GM19452 (cell line): Measurements from ENCODE around the gene ZNF343.
"Not testable (repeated sequence)": the region's sequence is repeated elsewhere in the genome, so short reads cannot be mapped to it uniquely, and the experiment has no call there.

Source experiments
- ATAC-seq: cut with Tn5 transposase; IDR thresholded peaks from one replicate; pipeline ENCODE4 v1.9.1; 2021; ENCODE audit not compliant: unreplicated experiment

ZNF343 gene

DNA sequence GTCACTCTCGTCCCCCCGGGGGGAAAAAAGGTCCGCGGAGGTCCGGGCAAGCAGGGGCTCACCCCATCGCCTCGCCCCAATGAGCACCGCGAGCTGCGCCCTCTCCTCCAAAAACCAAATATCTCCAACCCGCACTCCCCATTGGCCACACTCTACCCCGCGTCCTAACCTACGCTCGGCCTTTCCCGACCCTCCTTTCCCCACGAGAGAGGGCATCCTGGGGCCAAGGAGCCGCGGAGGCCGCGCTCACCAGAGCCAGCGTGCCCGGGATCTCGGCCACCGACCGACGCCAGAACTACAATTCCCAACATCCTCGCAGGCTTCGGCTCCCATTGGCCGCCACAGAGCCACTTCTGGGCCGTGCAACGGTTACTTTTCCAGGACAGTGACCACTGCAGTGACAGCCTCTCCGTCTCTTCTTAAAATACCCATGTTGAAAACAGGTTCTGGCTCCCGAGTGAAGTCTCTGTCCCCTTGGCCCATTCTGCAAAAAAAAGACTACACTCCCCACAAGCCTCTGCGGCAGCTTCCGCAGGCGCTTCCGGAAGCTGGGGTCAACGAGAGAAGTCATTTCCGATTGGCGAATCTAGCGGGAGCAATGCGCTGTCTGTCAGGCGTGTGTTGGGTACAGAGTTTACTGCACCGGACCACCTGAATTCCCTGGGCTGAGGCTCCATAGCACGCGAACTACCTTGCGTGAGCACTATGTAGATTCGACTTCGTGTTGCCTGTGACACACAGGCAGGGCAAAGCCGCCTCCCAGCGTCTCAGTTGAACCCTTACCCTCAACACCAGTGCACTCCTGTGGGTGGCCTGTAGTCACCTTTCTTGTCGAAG, at the start of gene ZNF343:
ZNF343 (minus strand) TSS at position 285 of the 837 bp plus-strand sequence. CDS start 15,020 bp downstream, outside the sequence.
- peak; percentile 96 for ATAC-seq

DNA sequence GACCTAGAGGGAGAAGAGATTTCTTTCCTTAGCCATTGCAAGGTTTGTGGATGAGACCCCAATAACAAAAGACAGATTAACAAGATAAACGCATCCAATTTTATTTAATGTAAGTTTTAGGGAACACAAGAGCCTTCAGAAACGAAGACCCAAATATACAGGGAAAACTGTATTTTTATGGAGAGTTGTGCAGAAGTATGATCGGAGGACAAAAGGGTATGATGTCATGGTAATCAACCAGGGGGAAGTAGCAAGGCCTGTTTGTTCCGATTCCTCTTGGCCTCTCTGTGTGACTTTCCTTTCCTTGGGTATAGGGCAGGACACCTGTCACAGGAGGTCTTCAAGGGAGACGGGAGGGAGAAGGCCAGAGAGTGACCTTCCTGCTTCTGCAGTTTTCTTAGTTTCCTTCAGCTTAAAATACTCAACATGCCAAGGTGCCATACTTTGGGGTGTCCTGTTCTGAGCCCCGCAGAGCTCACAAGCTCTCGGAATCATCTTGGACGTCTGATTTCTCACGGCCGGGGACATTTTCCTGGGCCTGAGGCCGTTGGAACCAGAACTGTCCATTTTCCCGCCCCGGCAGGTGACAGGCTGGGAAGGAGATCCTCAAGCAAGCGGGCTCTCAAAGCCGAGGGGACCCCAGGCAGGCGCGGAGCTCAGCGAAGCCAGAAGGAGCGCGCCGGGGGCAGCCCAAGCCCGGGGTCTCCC, 49.3 kb upstream of the ZNF343 start:
- no peak for ATAC-seq

DNA sequence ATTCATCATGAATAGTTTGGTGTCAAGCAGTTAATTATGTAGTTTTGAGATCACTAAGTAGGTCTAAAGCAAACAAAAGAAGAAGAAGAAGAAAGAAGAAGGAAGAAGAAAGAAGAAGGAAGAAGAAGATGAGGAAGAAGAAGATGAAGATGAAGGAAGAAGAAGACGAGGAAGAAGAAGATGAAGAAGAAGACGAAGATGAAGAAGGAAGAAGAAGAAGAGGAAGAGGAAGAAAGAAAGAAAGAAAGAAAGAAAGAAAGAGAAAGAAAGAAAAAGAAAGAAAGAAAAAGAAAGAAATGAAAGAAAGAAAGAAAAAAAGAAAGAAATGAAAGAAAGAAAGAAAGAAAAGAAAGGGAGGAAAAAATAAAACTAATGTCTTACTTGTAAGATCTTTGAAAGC, 36.9 kb upstream of the ZNF343 start:
- no peak for ATAC-seq

DNA sequence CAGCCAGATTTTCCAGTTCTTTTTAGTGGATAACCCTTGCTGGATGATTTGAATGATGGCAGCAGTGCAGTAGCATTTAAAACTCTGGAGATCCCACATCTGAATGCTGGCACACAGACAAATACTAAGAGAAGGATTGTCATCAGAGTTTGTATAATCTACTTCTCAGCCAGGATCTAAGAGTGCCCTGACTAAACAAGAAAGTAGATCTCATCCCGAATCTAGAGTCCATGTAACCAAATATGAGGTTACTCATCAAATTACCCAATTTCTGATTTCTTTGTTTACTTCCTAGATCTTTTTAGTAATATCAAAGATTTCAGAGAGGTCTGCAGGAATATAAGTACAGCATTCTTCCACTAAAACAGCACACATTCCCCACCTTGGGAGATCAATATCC, 35.5 kb upstream of the ZNF343 start:
- ATAC-seq, result no peak

DNA sequence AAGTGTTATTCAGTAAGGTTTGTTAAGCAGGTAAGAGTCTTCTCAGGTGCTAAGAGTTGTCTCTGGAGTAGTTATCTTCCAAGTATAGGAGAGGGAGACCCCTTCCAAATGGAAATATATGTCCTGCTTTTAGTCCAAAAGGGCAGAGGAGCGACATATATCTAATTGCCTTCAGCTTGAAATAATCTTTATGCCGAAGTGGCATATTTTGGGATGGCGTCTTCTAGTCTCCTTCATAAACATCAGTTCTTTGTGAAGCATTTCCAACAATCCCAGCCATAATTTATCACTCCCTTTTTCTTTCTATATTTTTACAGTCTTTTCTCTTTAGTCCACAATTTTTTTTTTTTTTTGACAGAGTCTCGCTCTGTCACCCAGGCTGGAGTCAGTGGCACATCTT, 33.6 kb upstream of the ZNF343 start:
- no peak for ATAC-seq

DNA sequence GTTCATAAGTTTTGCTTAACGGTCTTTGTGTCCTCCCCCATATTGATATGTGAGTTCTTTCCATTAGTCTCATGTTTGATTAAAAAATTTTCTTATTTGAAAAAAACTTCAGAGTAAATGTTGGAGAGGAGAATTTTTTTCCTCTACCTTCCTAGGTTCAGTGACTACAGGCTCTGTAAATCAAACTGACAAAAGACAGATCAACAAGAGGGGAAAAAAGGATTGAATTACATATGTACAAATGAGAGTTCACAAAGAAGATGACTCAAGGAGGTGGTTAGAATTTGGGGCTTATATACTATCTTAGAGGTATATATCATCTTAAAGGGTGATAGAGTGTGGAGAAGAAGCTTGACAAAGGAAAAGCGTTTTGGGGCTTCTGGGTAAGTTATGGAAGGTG, 33.2 kb upstream of the ZNF343 start:
- ATAC-seq, result no peak

DNA sequence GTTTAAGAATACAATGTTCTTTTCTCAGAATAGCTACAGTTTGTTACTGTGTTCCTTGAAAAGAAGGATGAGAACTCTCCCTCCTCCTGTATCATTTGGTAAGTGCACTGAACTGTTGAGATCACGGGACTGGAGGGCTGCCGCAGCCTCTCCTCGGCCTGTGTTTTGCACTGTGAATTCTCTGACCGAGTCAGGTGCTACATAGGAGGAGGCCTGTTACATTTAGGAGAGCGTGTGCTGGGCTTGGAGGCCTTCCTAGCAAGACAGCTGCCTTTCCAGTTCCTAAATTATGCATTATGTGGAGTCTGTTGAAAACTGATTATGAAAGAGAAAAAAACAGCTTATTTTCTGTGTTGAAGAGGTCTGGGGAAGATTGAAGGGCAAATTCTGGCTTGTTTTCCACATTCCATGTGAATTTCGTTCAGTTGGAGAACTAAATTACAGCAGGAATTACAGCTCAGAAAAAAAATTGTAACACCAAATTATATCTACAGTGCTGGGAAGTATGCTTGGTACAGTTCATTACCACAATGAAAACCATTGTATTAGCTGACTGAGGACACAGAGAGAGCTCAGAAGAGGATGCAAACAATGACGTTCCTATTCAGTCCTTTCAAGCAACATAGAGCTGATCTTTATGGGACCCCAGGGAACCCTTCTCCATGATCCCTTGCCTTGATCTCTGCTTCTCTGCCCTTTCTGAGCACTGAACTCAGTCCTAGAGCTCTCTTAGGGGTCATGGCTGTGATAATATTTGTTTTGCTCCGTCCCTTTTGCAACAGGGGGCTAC, 30.4 kb upstream of the ZNF343 start:
- no peak for ATAC-seq

DNA sequence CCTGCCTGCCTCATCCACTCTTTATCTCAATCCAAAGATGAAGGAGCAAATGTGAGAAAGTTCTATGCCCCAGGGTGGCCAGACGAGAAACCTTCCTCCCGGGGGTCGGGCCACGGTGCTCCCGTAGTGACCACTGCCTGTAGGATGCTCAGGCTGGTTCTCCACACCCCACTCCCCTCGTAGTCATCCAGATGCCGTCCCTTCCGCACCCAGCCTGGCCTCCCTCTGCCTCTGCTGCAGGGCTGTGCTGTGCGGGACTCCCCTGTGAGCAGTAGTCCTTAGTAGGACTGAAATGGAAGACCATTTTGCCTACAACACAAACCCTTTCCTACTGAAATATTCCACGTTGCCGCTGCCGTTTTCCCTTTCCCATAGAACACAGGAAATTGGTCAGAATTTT, 29.6 kb upstream of the ZNF343 start:
- no peak for ATAC-seq

DNA sequence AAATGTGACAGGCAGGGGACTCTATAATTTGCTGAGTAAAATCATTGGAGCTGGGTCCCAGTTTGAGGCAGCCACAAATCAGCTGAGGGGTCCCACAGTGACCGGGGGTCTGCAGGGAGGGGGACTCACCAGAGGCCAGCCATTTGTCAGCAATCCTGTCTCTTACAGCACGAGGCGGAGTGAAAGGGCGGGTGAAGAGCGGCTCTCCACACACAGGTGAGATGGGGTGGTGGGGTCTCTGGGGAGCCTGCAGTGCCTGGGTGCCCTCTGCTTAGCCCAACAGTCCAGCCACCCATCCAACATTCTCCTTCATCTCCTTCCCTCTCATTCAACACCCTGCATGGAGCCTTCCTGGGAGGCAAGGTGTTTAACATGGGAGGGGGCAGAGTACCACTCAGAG, 28.4 kb upstream of the ZNF343 start:
- ATAC-seq, result no peak

DNA sequence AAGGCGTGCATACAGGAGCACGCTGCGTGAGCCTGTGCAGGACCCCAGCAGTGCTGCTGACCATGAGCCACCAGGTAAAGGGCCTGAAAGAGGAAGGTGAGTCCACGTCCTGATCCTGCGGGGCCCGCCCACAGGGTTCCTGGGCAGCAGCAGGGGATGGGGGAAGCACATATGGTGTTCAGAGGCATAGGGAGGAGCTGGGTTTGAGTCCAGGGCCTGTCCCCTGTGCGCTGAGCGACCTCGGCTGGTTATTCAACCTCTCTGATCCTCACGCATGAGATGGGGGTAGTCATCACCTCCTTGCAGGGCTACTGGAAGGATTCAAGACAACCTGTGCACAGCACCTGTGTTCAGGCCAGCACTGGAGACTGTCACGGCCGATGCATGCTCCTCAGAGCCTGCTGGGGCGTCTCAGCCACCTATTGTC, 27.9 kb upstream of the ZNF343 start, which contains the start of gene TMC2:
TMC2 (plus strand) TSS at position 14 of the 427 bp plus-strand sequence; CDS start at position 63, 49 bp downstream.
- ATAC-seq, result no peak

DNA sequence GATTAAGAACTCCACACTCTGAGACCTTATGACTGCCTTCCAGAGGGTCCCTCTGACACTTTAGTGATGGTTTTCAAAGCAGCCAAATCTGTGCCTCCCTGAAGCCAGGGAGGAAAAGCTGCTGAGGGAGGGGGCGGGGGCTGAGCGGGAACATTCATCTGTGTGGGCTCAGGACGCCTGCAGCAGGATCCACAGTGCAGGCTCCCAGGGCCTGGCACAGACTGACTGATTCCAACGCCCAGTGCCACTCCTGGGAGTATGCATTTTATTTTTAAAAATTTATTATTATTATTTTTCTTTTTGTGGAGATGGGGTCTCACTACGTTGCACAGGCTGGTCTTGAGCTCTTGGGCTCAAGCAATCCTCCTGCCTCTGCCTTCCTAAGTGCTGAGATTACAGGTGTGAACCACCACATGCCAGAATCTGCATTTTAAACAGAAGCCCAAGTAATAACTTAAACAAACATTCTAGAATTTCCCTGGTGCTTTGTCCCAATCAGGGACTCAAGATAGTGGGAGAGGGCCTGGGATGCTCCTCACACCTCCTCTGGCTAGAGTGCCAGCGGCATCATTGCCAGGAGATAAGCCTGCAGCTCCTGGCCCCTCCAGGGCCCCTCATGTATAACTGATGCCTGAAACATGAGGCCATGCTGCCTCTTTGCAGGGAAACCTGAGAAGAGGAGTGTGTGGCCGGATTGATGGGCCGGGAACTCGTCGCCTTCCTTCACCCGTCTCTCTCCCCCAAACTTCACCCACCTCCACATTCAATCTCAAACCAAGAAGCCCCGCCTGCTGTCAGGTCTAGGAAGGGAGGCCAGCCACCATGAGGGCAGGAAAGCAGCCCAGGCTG, 27.2 kb upstream of the ZNF343 start:
- no peak for ATAC-seq

DNA sequence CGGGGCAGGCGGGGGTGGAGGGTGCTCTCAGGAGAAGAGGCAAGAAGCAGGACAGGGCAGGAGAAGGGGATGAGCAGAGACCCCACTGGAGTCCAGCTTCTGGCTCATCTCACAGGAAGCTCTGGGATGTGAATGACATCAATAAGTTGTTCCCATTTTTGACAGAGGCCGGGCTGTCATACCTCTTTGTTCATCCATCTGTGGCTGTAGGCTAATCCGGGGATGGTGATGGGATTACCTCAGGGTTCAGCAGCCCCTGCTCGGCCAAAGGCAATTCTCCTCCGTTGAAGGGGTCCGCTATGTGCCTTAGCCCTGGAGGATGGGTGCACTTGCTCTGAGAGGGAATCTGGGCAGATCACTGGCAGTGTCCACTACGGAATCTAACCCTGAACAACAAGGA, 24.4 kb upstream of the ZNF343 start:
- no peak for ATAC-seq

DNA sequence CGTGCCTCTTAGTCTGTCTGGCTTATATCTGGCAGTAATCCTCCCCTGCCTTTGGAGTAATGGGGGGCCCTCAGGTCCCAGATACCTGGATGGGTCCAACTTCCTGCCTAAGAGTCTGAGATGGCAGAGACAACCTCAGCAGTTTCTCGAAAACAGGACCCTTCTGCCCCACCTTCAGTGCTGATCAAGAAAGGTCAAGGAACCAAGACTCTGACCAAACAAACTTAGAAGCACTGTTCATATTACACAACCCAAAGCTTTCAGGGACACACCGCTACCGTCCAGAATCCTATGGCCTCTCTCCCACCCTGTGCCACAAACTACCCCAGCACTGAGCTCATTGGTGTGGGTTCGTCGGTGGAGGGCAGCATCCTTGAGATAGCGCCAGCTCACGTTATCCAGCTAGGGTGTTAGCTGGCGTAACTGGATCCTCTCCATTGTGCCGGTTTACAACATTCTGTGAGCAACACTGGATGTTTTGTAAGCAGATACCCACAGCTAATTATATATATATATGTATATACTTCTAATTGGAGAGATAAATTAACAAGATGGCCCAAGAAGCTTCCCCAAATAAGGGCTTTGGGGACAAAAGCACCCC, 20.1 kb upstream of the ZNF343 start:
- no peak for ATAC-seq

DNA sequence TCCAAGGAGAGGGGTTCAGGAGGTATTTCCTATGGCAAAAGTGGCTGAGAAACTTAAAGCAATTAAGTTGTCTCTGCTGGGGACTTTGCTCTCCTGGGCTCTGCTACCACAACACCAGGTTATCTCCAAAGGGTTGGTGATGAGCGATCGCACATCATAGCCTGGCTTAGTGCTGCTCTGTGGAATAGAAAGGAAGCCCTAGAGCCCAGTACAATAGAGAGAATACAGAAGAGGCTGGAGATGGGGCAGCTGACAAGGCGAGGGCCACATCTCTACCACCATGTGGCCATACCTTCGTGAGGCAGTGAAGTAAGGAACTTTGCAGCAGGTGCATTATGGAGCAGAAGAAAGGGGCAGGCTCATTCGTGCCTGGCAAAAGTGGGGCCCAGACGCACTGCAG, 19.0 kb upstream of the ZNF343 start:
- no peak for ATAC-seq

DNA sequence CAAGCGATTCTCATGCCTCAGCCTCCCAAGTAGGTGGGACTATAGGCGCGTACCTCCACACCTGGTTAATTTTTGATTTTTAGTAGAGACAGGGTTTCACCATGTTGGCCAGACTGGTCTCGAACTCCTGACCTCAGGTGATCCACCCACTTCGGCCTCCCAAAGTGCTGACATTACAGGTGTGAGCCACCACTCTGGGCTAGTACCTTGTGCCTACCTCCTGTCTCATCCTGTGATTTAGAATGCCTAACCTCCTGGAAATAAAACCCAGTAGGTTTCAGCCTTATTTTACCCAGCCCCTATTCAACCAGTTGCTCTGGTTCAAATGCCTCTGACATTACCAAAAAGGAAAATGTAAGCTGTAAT, 17.5 kb upstream of the ZNF343 start:
- ATAC-seq, result not testable (repeated sequence)

DNA sequence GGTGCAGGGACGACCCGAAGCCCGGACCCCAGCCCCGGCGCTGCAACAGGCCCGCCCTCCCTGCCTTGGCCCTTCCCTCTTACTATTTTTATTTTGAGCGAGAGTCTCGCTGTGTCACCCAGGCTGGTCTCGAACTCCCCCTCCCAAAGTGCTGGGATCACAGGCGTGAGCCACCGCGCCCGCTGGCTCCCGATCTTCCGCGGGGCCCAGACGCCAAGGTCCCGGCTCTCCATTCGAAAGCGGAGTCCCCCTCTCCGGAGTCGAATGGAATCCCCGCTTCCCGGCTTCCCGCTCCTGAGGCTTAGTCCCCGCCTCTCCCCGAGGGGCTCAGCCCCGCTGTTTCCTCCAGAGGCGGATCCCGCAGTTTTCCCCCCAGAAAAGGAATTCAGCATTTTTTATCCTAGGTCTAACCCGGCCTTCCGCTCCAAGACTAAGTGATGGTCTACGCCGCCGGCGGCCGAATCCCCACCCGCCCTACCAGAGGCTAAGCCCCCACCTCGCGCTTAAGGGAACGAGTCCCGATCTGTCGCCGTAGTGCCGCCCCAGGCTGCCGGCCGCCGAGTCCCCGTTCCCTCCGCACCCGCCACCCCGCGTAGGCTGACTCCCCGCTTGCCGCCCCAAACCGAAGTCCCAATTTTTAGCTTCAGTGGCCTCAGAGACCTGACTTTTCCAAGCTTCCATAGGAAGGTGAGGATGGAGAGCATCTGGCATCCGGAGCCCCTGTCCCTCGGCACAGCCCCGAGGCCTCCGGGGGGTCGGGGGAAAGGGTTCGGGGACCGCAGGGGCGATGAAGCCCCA, 16.2 kb upstream of the ZNF343 start:
- no peak for ATAC-seq

DNA sequence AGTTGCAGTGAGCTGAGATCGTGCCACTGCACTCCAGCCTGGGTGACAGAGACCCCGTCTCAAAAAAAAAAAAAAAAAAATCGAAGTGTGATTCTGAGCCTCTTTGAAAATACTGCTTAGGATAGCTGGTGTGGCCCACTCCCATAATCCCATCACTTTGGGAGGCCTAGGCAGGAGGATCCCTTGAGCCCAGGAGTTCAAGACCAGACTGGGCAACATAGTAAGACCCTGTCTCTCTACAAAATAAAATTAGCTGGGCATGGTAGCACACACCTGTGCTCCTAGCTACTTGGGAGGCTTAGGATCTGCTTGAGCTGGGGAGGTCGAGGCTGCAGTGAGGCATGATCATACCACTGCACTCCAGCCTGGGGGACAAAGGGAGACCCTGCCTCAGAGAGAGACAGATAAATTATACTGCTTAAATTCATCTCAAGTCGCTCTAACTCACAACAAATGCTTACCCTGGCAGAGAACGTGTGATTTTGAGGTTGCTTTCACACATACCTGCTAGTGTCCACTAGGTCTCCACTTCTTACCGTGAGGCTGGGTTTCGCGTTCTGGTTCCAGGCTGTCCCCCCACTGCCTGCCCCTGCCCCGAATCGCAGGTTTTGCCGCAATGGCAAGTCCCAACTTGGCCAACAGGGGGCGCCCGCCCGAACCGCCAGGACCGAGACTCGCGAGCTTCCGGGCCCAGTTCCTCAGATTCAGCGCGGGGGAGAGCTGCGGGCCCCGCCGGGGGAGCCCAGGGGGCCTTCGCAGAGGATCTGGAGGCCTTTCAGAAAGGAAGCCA, 15.4 kb upstream of the ZNF343 start:
- no peak for ATAC-seq

DNA sequence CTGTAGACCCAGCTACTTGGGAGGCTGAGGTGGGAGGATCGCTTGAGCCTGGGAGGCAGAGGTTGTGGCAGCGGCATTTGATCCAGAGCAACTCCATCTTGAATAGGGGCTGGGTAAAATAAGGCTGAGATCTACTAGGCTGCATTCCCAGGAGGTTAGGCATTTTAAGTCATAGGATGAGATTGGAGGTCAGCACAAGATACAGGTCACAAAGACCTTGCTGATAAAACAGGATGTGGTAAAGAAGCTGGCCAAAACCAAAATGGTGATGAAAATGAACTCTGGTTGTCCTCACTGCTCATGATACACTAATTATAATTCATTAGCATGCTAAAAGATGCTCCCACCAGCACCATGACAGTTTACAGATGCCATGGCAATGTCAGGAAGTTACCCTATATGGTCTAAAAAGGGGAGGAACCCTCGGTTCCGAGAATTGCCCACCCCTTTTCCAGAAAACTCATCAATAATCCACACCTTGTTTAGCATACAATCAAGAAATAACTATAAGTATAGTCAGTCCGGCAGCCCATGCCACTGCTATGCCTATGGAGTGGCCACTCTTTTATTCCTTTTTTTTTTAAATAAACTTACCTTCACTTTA, 14.2 kb upstream of the ZNF343 start:
- not testable (repeated sequence) for ATAC-seq
